ENCODE results near the gene CCDC171.

Gene CCDC171

GRCh38 chr9:15882328-15882727 lies 329.5 kb downstream of the CCDC171 start:
- Mint-ChIP-seq H3K36me3 (ENCODE audit: low read depth) (no peaks in the 10 kb centered on the region), H3K4me1 (ENCODE audit: low read depth) (no peaks in the 10 kb centered on the region), H3K9me3 (no peaks in the 10 kb centered on the region), H3K27ac (no peak overlapping the region), H3K4me3 (no peak overlapping the region), H3K27me3 (ENCODE audit: low read depth) (no peaks in the 10 kb centered on the region)

- no peaks in the 10 kb centered on the region for H3K36me3 Mint-ChIP-seq (ENCODE audit: low read depth)
- no peak overlapping the region for H3K4me3 Mint-ChIP-seq
- no peak overlapping the region for H3K27ac Mint-ChIP-seq
- H3K27me3 Mint-ChIP-seq (ENCODE audit: low read depth) = no peaks in the 10 kb centered on the region
- no peaks in the 10 kb centered on the region for H3K4me1 Mint-ChIP-seq (ENCODE audit: low read depth)
- H3K9me3 Mint-ChIP-seq = no peaks in the 10 kb centered on the region
Observed at GRCh38 chr9:15882883-15883282, 330.0 kb downstream of the CCDC171 start.

GRCh38 chr9:15885464-15885863 lies 332.6 kb downstream of the CCDC171 start:
- no peaks in the 10 kb centered on the region for H3K36me3 Mint-ChIP-seq (ENCODE audit: low read depth)
- H3K27ac Mint-ChIP-seq = no peak overlapping the region
- H3K9me3 Mint-ChIP-seq = no peaks in the 10 kb centered on the region
- no peak overlapping the region for H3K4me3 Mint-ChIP-seq
- H3K4me1 Mint-ChIP-seq (ENCODE audit: low read depth) = no peaks in the 10 kb centered on the region
- H3K27me3 Mint-ChIP-seq (ENCODE audit: low read depth) = no peaks in the 10 kb centered on the region

GRCh38 chr9:15889555-15889954 lies 336.7 kb downstream of the CCDC171 start:
- no peaks in the 10 kb centered on the region for H3K4me1 Mint-ChIP-seq (ENCODE audit: low read depth)
- no peaks in the 10 kb centered on the region for H3K27me3 Mint-ChIP-seq (ENCODE audit: low read depth)
- H3K4me3 Mint-ChIP-seq = no peak overlapping the region
- H3K9me3 Mint-ChIP-seq = no peaks in the 10 kb centered on the region
- no peak overlapping the region for H3K27ac Mint-ChIP-seq
- no peaks in the 10 kb centered on the region for H3K36me3 Mint-ChIP-seq (ENCODE audit: low read depth)

DNA sequence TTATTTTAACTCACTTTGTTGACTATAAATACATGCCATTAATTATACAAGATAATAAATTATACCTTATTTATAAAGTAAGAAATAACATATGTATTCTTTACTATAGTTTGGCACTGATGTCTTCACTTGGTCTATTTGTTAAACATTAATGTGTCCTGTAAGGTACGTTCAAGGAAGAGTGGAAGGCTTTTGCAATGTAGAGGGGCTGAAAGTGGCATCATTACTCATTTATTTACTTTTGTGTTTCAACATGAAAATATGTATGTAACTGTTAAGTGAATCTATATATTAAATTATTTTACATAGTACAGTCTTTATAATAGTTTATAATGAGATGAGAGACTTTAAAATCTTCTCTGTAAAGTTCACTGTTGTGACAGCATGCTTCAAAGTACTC lies 348.7 kb downstream of the CCDC171 start:
- H3K4me3 Mint-ChIP-seq = no peak overlapping the region
- H3K36me3 Mint-ChIP-seq (ENCODE audit: low read depth) = no peaks in the 10 kb centered on the region
- H3K9me3 Mint-ChIP-seq = peaks cover 9% of the 10 kb centered on the region
- H3K27me3 Mint-ChIP-seq (ENCODE audit: low read depth) = no peaks in the 10 kb centered on the region
- H3K27ac Mint-ChIP-seq = no peak overlapping the region
- no peaks in the 10 kb centered on the region for H3K4me1 Mint-ChIP-seq (ENCODE audit: low read depth)

DNA sequence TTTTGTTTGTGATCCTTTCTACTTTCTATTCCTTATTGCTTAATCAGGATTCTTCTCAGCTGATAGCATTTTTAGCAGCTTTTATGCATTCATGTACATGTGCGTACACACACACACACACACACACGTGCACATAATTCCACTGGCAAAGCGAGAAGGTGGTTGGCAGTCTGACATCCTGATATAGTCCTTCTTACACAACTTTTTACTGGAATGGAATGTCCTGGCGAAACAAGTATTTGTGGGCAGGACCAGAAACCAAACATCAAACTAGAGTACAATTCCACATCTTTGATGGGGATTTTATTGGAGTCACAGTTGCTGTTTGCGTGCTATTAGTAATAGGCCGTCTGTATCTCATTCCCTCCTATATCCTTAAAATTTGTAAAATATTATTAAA lies 356.5 kb downstream of the CCDC171 start:
- Mint-ChIP-seq H3K27me3 (ENCODE audit: low read depth) (no peaks in the 10 kb centered on the region), H3K4me3 (no peak overlapping the region), H3K36me3 (ENCODE audit: low read depth) (no peaks in the 10 kb centered on the region), H3K4me1 (ENCODE audit: low read depth) (no peaks in the 10 kb centered on the region), H3K27ac (no peak overlapping the region), H3K9me3 (peaks cover 25% of the 10 kb centered on the region)

GRCh38 chr9:15915711-15916110 lies 362.9 kb downstream of the CCDC171 start:
- peaks cover 18% of the 10 kb centered on the region for H3K9me3 Mint-ChIP-seq
- no peak overlapping the region for H3K4me3 Mint-ChIP-seq
- no peaks in the 10 kb centered on the region for H3K27me3 Mint-ChIP-seq (ENCODE audit: low read depth)

DNA sequence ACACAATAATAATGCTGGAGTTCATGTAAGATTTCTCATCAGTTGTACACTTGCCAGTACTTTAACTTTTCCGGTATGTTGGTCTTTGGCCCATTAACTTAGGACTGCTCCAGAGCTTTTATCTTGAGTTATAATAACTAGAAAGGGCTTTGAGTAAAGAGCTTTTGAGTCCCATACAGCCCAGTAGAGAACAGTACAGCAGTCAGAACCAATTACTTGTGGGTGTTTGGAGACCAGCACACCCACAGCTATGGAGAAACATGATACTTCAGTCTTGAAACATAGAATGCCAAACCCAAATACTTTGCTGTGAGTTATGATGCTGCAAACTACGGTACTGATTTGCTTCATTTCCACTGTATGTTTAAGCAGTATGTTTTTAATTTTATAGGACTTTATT lies 374.3 kb downstream of the CCDC171 start:
- Mint-ChIP-seq H3K36me3 (ENCODE audit: low read depth) (no peaks in the 10 kb centered on the region), H3K27ac (no peak overlapping the region), H3K4me1 (ENCODE audit: low read depth) (no peaks in the 10 kb centered on the region), H3K4me3 (no peak overlapping the region), H3K9me3 (no peaks in the 10 kb centered on the region), H3K27me3 (ENCODE audit: low read depth) (no peaks in the 10 kb centered on the region)

More at GRCh38 chr9:15915711-15916110, 362.9 kb downstream of the CCDC171 start:
- Mint-ChIP-seq H3K4me1 (ENCODE audit: low read depth) (no peaks in the 10 kb centered on the region), H3K27ac (no peak overlapping the region), H3K36me3 (ENCODE audit: low read depth) (no peaks in the 10 kb centered on the region)

GRCh38 chr9:15935661-15936305 lies 382.9 kb downstream of the CCDC171 start:
- Mint-ChIP-seq H3K4me1 (ENCODE audit: low read depth) (no peaks in the 10 kb centered on the region), H3K27ac (no peak overlapping the region), H3K27me3 (ENCODE audit: low read depth) (no peaks in the 10 kb centered on the region), H3K36me3 (ENCODE audit: low read depth) (no peaks in the 10 kb centered on the region), H3K9me3 (no peaks in the 10 kb centered on the region), H3K4me3 (no peak overlapping the region)

DNA sequence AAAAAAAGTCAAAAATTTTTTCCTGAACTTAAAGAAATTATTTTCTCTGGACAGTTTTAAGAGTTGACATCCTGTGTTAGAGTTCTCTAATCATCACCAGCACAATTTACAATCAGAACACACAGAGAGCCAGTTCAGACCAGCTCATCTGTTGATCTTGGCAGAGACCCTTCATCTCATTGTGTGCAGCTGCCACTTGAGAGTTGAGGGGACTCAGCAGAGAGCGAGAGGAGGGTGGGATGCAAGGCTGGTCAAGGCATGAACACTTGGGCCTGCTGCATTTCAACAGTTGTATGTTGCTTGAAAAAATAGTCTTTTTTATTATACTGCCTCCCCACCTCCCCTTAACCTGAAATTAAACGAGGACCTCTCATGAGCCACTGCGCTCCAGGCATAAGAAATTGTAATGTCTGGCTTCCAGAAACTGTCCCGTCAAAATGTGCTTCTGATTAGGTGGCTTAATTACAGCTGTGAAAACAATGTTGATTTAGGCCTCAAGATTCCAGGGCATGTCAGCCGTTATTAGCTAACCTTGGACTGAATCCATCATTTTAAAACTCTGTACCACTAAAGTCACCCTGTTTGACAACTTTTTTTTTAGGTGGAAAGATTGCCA lies 383.6 kb downstream of the CCDC171 start:
- Mint-ChIP-seq H3K27ac (no peak overlapping the region), H3K9me3 (no peaks in the 10 kb centered on the region), H3K4me3 (no peak overlapping the region), H3K27me3 (ENCODE audit: low read depth) (no peaks in the 10 kb centered on the region), H3K4me1 (ENCODE audit: low read depth) (no peaks in the 10 kb centered on the region), H3K36me3 (ENCODE audit: low read depth) (no peaks in the 10 kb centered on the region)

- Mint-ChIP-seq H3K27me3 (ENCODE audit: low read depth) (no peaks in the 10 kb centered on the region), H3K27ac (no peak overlapping the region), H3K9me3 (peaks cover 7% of the 10 kb centered on the region), H3K36me3 (ENCODE audit: low read depth) (no peaks in the 10 kb centered on the region), H3K4me1 (ENCODE audit: low read depth) (no peaks in the 10 kb centered on the region), H3K4me3 (no peak overlapping the region)
Observed at GRCh38 chr9:15942831-15943424, 390.1 kb downstream of the CCDC171 start.

DNA sequence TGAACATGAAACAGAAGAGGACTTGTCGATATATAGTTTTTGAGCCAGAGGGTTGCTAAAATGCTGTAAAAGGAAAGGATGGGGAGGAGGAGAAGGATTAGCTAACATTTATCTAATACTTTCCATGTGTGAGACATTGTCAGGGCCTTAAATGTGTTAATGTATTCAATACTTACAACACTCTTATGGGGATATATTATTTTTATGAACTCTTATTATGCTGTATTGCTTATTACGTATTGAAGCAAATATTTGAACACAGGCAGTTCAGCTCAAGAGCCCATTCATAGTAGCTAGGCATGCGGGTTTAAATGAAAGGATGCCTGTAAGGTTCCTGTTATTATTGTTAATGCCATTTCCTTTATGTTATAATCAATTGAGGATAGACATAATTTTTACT lies 391.5 kb downstream of the CCDC171 start:
- Mint-ChIP-seq H3K4me3 (no peak overlapping the region), H3K27ac (no peak overlapping the region), H3K36me3 (ENCODE audit: low read depth) (no peaks in the 10 kb centered on the region), H3K9me3 (peaks cover 7% of the 10 kb centered on the region), H3K27me3 (ENCODE audit: low read depth) (no peaks in the 10 kb centered on the region), H3K4me1 (ENCODE audit: low read depth) (no peaks in the 10 kb centered on the region)

- H3K27ac Mint-ChIP-seq = no peak overlapping the region
- H3K4me3 Mint-ChIP-seq = no peak overlapping the region
- no peaks in the 10 kb centered on the region for H3K4me1 Mint-ChIP-seq (ENCODE audit: low read depth)
- no peaks in the 10 kb centered on the region for H3K27me3 Mint-ChIP-seq (ENCODE audit: low read depth)
- H3K36me3 Mint-ChIP-seq (ENCODE audit: low read depth) = no peaks in the 10 kb centered on the region
- no peaks in the 10 kb centered on the region for H3K9me3 Mint-ChIP-seq
Observed at GRCh38 chr9:15959663-15960062, 406.8 kb downstream of the CCDC171 start.

- Mint-ChIP-seq H3K9me3 (no peaks in the 10 kb centered on the region), H3K4me3 (no peak overlapping the region), H3K4me1 (ENCODE audit: low read depth) (no peaks in the 10 kb centered on the region), H3K36me3 (ENCODE audit: low read depth) (no peaks in the 10 kb centered on the region), H3K27me3 (ENCODE audit: low read depth) (no peaks in the 10 kb centered on the region), H3K27ac (no peak overlapping the region)
Observed at GRCh38 chr9:15961217-15961616, 408.4 kb downstream of the CCDC171 start.

GRCh38 chr9:15965246-15965745 lies 412.5 kb downstream of the CCDC171 start:
- H3K36me3 Mint-ChIP-seq (ENCODE audit: low read depth) = no peaks in the 10 kb centered on the region
- no peak overlapping the region for H3K4me3 Mint-ChIP-seq
- no peak overlapping the region for H3K27ac Mint-ChIP-seq
- H3K9me3 Mint-ChIP-seq = no peaks in the 10 kb centered on the region
- H3K27me3 Mint-ChIP-seq (ENCODE audit: low read depth) = no peaks in the 10 kb centered on the region
- no peaks in the 10 kb centered on the region for H3K4me1 Mint-ChIP-seq (ENCODE audit: low read depth)

All from T-helper 1 cell treated with Interleukin-12 subunit alpha and Interleukin-12 subunit beta and Interleukin-4 antibody, amounts not matched to agents 30 μg/mL and 1 μg/mL, for 36 hours (primary cell).